Measurements from ENCODE around the gene MZF1.
A peak's percentile ranks its signal among the peaks of the same experiment; 100 is the strongest.

- no peak for TF ChIP-seq CTCF (IDR thresholded peaks at IDR 0.05; ENCODE audit: extremely low read depth in 1 of 2, insufficient read depth in 1 of 2, low read depth in 1 of 2, low read length in 2 of 2)
- no peak for TF ChIP-seq EZH2 (IDR thresholded peaks at IDR 0.05; ENCODE audit: borderline replicate concordance, low read depth, low read length, severe bottlenecking)
- no peak for TF ChIP-seq MYC (IDR thresholded peaks at IDR 0.05; ENCODE audit: low read depth, low read length)
- TF ChIP-seq POLR2A (IDR thresholded peaks at IDR 0.05; ENCODE audit: low read depth, low read length) = peak; percentile 83
Measured at GRCh38 chr19:58543826-58544590, 29.1 kb downstream of the MZF1 start, which contains the start of gene TRIM28.
